Sigmoid colon (tissue), 7 donors: ENCODE data around the gene ARGFX. TPM values are rescaled to one million over a fixed set of nuclear protein-coding genes. Genes with fewer than 3 reads are reported as not detected.

Source experiments
- DNase-seq: peaks from one replicate; pipeline ENCODE4 v3.0.0-alpha.2; 2019
- H3K27ac ChIP-seq, 4 donors: fragments of 200-600 bp; sonication (generic); one replicate each; pipeline ENCODE4 v1.5.1; 2016 to 2019; ENCODE audit warnings: mild to moderate bottlenecking in 1 of 4
- H3K27me3 ChIP-seq, 3 donors: fragments of 200-600 bp; sonication (generic); one replicate each; pipeline ENCODE4 v1.5.1; 2019; ENCODE audit warnings: mild to moderate bottlenecking in 1 of 3
- H3K36me3 ChIP-seq, 4 donors: fragments of 200-600 bp; sonication (generic); one replicate each; pipeline ENCODE4 v1.5.1; 2016 to 2019
- H3K4me1 ChIP-seq, 4 donors: fragments of 200-600 bp; sonication (generic); one replicate each; pipeline ENCODE4 v1.5.1; 2017 to 2019
- H3K4me3 ChIP-seq, 4 donors: fragments of 200-600 bp; sonication (generic); one replicate each; pipeline ENCODE4 v1.5.1; 2017 to 2019; ENCODE audit warnings: mild to moderate bottlenecking in 2 of 4, moderate library complexity in 1 of 4
- H3K9me3 ChIP-seq, 4 donors: fragments of 200-600 bp in 3 of 4; sonication (generic) in 3 of 4; one replicate each; pipeline versions ENCODE4 v1.5.1 to v1.6.1; 2013 to 2019
- CTCF ChIP-seq, 4 experiments: fragments of 450-650 bp in 3 of 4; fragments of 200-600 bp in 1 of 4; IDR thresholded peaks; one replicate each; pipeline ENCODE4 v1.5.1; 2016 to 2019; ENCODE audit warnings: antibody characterized with exemption in 4 of 4, mild to moderate bottlenecking in 3 of 4, moderate library complexity in 2 of 4
- EP300 ChIP-seq, 4 donors: sonication (generic); formaldehyde crosslinking; IDR thresholded peaks; one replicate each; pipeline ENCODE4 v1.6.1; 2017; ENCODE audit warnings: antibody characterized with exemption in 4 of 4
- POLR2A ChIP-seq, 2 donors: fragments of 450-650 bp; IDR thresholded peaks; one replicate each; pipeline ENCODE4 v1.6.1; 2016; ENCODE audit warnings: antibody characterized with exemption in 2 of 2, mild to moderate bottlenecking in 2 of 2, moderate library complexity in 2 of 2
- POLR2AphosphoS5 ChIP-seq, 4 donors: sonication (generic); formaldehyde crosslinking; IDR thresholded peaks; one replicate each; pipeline ENCODE4 v1.6.1; 2017; ENCODE audit warnings: antibody characterized with exemption in 4 of 4
- WGBS, 2 donors: extraction: QIAGEN DNeasy Blood & Tissue Kit; methylation state at CpG; one replicate each; pipeline ENCODE4 v1.1.7; 2013; 5-methylcytosine and 5-hydroxymethylcytosine counted together
- intact Hi-C: fragments of 100-400 bp; cut with DNase I; formaldehyde crosslinking; loops from one replicate; pipeline ENCODE4 v1.15.1; 2023
- polyA plus RNA-seq, 3 donors: library from polyadenylated mRNA; stranded (reverse); fragments of 200-250 nt; gene quantifications; one replicate each; pipeline ENCODE4 v1.2.3, GENCODE V29; 2013
- total RNA-seq, 4 donors: library from RNA; depleted of rRNA; stranded (reverse); fragments of >200 nt; gene quantifications; one replicate each; pipeline ENCODE4 v1.1.0, GENCODE V29; 2016
- donor health status: healthy with polysubstance abuse.
- donor health status: Bipolar disorder and iron deficiency.
- donor health status: healthy.

ARGFX gene
- total RNA-seq, result not detected
- not detected for polyA plus RNA-seq

DNA sequence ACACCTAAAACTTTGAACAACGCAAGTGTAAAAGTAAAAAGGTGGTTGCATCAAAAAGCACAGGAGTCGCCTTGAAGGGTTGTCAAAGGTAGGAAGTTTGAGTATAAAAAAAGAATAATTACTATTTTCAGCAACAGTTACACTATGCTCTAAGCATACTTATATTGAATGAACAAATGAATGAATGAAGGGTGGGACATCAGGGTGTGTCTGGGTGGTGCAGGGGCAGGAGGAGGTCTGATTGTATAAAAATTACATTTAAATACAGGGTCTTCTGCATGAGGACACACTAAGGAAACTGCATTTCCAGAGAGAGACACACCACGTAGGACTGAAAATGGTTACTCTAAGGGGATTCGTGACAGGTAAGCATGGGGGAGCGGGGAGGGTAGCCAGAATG, at the start of gene ARGFX:
ARGFX (plus strand) TSS at position 301 of the 400 bp plus-strand sequence. CDS start 2,765 bp downstream, outside the sequence.
- no peaks in the 10 kb centered on the region for H3K27me3 ChIP-seq
- H3K4me3 ChIP-seq, result no peak within 1 kb of the TSS
- no peaks in the 10 kb centered on the region for H3K4me1 ChIP-seq
- H3K36me3 ChIP-seq, result no peaks in the 10 kb centered on the region
- no peak within 1 kb of the TSS for H3K27ac ChIP-seq
- intact Hi-C loops, result no loop called here
- no peaks in the 10 kb centered on the region for H3K9me3 ChIP-seq
- no peak for TF ChIP-seq CTCF (IDR thresholded peaks at IDR 0.05)
- no peak for TF ChIP-seq POLR2A (IDR thresholded peaks at IDR 0.05)
- no peak for TF ChIP-seq EP300 (IDR thresholded peaks at IDR 0.05)
- no peak for TF ChIP-seq POLR2AphosphoS5 (IDR thresholded peaks at IDR 0.05)
- 94 to 96% methylated on average over 5 of the region's 5 CpGs for WGBS, 2 donors
- DNase-seq, result no peak

- 94% methylated on average over 5 of the region's 5 CpGs for WGBS, 2 donors
- Histone ChIP-seq H3K27me3 (no peaks in the 10 kb centered on the region), H3K4me1 (no peaks in the 10 kb centered on the region), H3K27ac (no peak overlapping the region), H3K9me3 (no peaks in the 10 kb centered on the region), H3K4me3 (no peak overlapping the region), H3K36me3 (no peaks in the 10 kb centered on the region)
- TF ChIP-seq CTCF (IDR thresholded peaks at IDR 0.05) (no peak), EP300 (IDR thresholded peaks at IDR 0.05) (no peak), POLR2AphosphoS5 (IDR thresholded peaks at IDR 0.05) (no peak), POLR2A (IDR thresholded peaks at IDR 0.05) (no peak)
- no peak for DNase-seq
- intact Hi-C loops, result no loop called here
These were observed 49.6 kb upstream of the ARGFX start for GRCh38 chr3:121517953-121518655.

GRCh38 chr3:121520510-121520909, 47.2 kb upstream of the ARGFX start:
- intact Hi-C loops, result no loop called here
- H3K4me1 ChIP-seq, result no peaks in the 10 kb centered on the region
- 96 to 99% methylated on average over 3 of the region's 3 CpGs for WGBS, 2 donors
- TF ChIP-seq CTCF (IDR thresholded peaks at IDR 0.05) (no peak), POLR2AphosphoS5 (IDR thresholded peaks at IDR 0.05) (no peak), EP300 (IDR thresholded peaks at IDR 0.05) (no peak), POLR2A (IDR thresholded peaks at IDR 0.05) (no peak)
- H3K4me3 ChIP-seq, result no peak overlapping the region
- H3K36me3 ChIP-seq, result no peaks in the 10 kb centered on the region
- no peaks in the 10 kb centered on the region for H3K9me3 ChIP-seq
- no peaks in the 10 kb centered on the region for H3K27me3 ChIP-seq
- no peak overlapping the region for H3K27ac ChIP-seq
- DNase-seq, result no peak

GRCh38 chr3:121529308-121529707, 38.4 kb upstream of the ARGFX start:
- WGBS, 2 donors, result 77 to 87% methylated on average over 3 of the region's 3 CpGs
- TF ChIP-seq EP300 (IDR thresholded peaks at IDR 0.05) (no peak), POLR2AphosphoS5 (IDR thresholded peaks at IDR 0.05) (no peak), POLR2A (IDR thresholded peaks at IDR 0.05) (no peak), CTCF (IDR thresholded peaks at IDR 0.05) (no peak)
- DNase-seq, result no peak

DNA sequence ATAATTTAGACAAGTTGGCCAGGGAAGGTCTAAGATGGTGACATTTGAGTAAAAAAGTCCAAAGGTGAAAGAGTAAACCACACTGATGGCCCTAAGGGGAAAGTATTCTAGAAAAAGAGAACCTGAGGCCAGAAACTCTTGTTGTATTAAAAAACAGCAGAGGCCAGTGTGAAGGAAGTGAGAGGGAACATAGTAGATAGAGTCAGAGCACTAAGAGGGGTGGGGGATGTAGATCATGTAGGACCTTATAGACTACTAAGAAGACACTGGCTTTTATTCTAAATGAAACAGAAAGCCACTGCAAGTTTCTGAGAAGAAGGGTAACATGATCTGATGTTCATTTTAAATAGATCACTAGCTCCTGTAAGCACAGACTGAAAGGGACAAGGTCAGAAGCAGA, 36.5 kb upstream of the ARGFX start:
- H3K36me3 ChIP-seq, result no peaks in the 10 kb centered on the region
- TF ChIP-seq EP300 (IDR thresholded peaks at IDR 0.05), result no peak
- TF ChIP-seq POLR2A (IDR thresholded peaks at IDR 0.05), result no peak
- no peak for TF ChIP-seq CTCF (IDR thresholded peaks at IDR 0.05)
- no peak for TF ChIP-seq POLR2AphosphoS5 (IDR thresholded peaks at IDR 0.05)
- H3K27ac ChIP-seq, result no peak overlapping the region
- intact Hi-C loops, result no loop called here
- no peaks in the 10 kb centered on the region for H3K4me1 ChIP-seq
- no peak overlapping the region for H3K4me3 ChIP-seq
- H3K27me3 ChIP-seq, result no peaks in the 10 kb centered on the region
- no peak for DNase-seq
- no peaks in the 10 kb centered on the region for H3K9me3 ChIP-seq

More at GRCh38 chr3:121529308-121529707, 38.4 kb upstream of the ARGFX start:
- intact Hi-C loops, result no loop called here
- H3K27ac ChIP-seq, result no peak overlapping the region
- no peak overlapping the region for H3K4me3 ChIP-seq
- no peaks in the 10 kb centered on the region for H3K36me3 ChIP-seq
- H3K9me3 ChIP-seq, result no peaks in the 10 kb centered on the region
- no peaks in the 10 kb centered on the region for H3K27me3 ChIP-seq
- no peaks in the 10 kb centered on the region for H3K4me1 ChIP-seq
